IPS-18a (cell line): ENCODE data around the gene CPS1.

Experiments used
- H3K27ac ChIP-seq: one replicate; pipeline ENCODE4 v1.5.1; 2013; ENCODE audit warnings: low read length
- H3K27me3 ChIP-seq: one replicate; pipeline ENCODE4 v1.6.1; 2013; ENCODE audit warnings: mild to moderate bottlenecking, low read length; ENCODE audit not compliant: control insufficient read depth, insufficient read depth
- H3K36me3 ChIP-seq: one replicate; pipeline ENCODE4 v1.6.1; 2013; ENCODE audit warnings: low read depth, low read length; ENCODE audit not compliant: control insufficient read depth
- H3K4me1 ChIP-seq: one replicate; pipeline ENCODE4 v1.6.1; 2013; ENCODE audit warnings: low read depth, low read length; ENCODE audit not compliant: control insufficient read depth
- H3K4me3 ChIP-seq: one replicate; pipeline ENCODE4 v1.5.1; 2013; ENCODE audit warnings: low read length
- H3K9ac ChIP-seq: one replicate; pipeline ENCODE4 v1.6.1; 2013; ENCODE audit warnings: mild to moderate bottlenecking, low read length, moderate library complexity
- H3K9me3 ChIP-seq: one replicate; pipeline ENCODE4 v1.6.1; 2013; ENCODE audit warnings: low read depth, low read length; ENCODE audit not compliant: control insufficient read depth

Gene CPS1

GRCh38 chr2:210534879-210535278 lies 21.5 kb upstream of the CPS1 start:
- H3K4me1 ChIP-seq, result peaks cover 13% of the 10 kb centered on the region
- H3K4me3 ChIP-seq, result no peak overlapping the region
- H3K27ac ChIP-seq, result no peak overlapping the region
- no peaks in the 10 kb centered on the region for H3K27me3 ChIP-seq
- H3K9me3 ChIP-seq, result no peaks in the 10 kb centered on the region
- no peak overlapping the region for H3K9ac ChIP-seq
- no peaks in the 10 kb centered on the region for H3K36me3 ChIP-seq

- H3K9me3 ChIP-seq, result no peaks in the 10 kb centered on the region
- H3K36me3 ChIP-seq, result no peaks in the 10 kb centered on the region
- no peak overlapping the region for H3K4me3 ChIP-seq
- H3K4me1 ChIP-seq, result peaks cover 20% of the 10 kb centered on the region
- H3K27me3 ChIP-seq, result no peaks in the 10 kb centered on the region
- no peak overlapping the region for H3K9ac ChIP-seq
- no peak overlapping the region for H3K27ac ChIP-seq
These were observed 19.3 kb upstream of the CPS1 start for GRCh38 chr2:210536973-210537650.

DNA sequence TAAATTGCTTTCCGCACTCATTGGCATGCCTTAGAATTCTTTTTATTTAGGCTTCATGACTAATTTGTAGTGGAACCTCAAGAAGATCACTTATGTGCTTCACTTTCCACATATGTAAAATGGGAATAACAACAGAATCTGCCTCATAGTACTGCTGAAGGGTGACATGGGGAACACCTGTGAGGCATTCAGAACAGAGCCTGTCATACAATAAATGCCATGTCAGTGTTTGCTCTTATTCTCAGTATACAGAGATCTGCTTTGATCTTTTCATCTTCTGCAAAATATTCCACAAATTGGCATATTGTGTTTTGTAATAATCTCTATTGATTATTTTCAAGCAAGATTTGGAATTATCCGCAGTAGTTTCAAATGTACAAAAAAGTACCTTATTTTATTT lies 17.4 kb upstream of the CPS1 start:
- Histone ChIP-seq H3K27me3 (no peaks in the 10 kb centered on the region), H3K9me3 (no peaks in the 10 kb centered on the region), H3K4me1 (peaks cover 20% of the 10 kb centered on the region), H3K4me3 (no peak overlapping the region), H3K9ac (no peak overlapping the region), H3K27ac (no peak overlapping the region), H3K36me3 (no peaks in the 10 kb centered on the region)

DNA sequence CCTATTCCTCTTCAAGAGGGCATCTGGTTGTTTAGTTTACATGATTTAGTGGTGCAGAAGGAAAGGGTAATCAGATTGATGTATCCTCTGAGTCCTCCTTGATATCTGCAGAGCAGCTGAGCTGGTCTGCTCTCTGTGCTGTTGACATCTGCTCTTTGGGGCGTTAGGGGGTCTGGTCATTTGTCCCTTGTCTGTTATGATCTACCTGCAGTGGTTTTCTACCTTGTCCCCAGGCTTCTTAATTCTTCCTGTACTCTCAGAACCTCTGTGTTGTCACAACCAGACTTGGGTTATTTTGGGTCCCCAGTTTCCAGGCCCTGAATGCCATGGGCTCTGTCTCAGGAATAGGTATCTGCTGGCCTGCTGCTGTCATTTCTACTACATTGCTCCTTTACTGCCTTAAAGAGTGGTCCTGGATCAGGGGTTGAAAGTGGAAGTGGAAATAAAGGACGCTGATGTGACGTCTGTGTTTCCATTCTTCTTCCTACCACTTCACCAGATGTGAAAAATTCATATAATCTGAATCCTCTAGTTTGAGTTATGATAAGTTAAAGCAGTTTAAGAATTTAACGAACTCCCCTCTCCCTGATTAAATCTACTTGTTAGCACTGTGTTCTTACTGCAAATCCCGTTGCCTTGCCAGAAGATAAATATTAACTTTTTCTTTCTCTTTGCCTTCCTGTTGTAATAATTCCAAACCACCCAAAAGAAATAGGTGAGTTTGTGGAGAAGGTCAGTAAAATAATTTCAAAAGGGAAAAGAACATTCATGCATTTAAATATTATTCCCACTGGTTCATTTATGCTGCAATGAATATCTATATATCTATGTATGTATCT lies 16.6 kb upstream of the CPS1 start:
- Histone ChIP-seq H3K9ac (no peak overlapping the region), H3K27me3 (no peaks in the 10 kb centered on the region), H3K4me3 (no peak overlapping the region), H3K27ac (no peak overlapping the region), H3K36me3 (no peaks in the 10 kb centered on the region), H3K9me3 (no peaks in the 10 kb centered on the region), H3K4me1 (peaks cover 17% of the 10 kb centered on the region)

GRCh38 chr2:210540471-210540870 lies 15.9 kb upstream of the CPS1 start:
- no peak overlapping the region for H3K9ac ChIP-seq
- H3K27ac ChIP-seq, result no peak overlapping the region

DNA sequence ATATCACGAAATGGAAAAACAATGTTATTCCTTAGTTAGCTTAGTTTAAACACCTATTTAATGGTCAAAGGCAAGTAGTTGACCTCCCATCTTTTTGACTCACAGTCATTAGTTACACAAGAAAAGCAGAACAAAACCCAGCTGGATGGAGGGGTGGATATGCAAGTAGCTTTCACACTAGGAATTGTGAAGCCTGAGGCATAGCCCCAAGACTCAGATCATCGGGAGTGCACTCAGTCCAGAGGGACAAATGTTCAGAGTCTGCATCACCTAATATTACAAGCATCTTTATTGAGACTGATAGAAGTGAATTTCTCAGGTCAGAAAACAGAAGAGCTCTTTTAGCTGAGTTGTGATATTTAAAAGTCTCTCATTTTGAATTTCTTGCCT lies 15.5 kb upstream of the CPS1 start:
- H3K27me3 ChIP-seq, result no peaks in the 10 kb centered on the region
- no peak overlapping the region for H3K27ac ChIP-seq
- no peak overlapping the region for H3K4me3 ChIP-seq
- H3K9me3 ChIP-seq, result no peaks in the 10 kb centered on the region
- no peaks in the 10 kb centered on the region for H3K36me3 ChIP-seq
- H3K4me1 ChIP-seq, result peaks cover 8% of the 10 kb centered on the region
- no peak overlapping the region for H3K9ac ChIP-seq

More at GRCh38 chr2:210540471-210540870, 15.9 kb upstream of the CPS1 start:
- H3K36me3 ChIP-seq, result no peaks in the 10 kb centered on the region
- no peaks in the 10 kb centered on the region for H3K9me3 ChIP-seq
- no peaks in the 10 kb centered on the region for H3K27me3 ChIP-seq
- no peak overlapping the region for H3K4me3 ChIP-seq
- H3K4me1 ChIP-seq, result peaks cover 12% of the 10 kb centered on the region

GRCh38 chr2:210541290-210541902 lies 15.0 kb upstream of the CPS1 start:
- Histone ChIP-seq H3K4me3 (no peak overlapping the region), H3K4me1 (peaks cover 7% of the 10 kb centered on the region), H3K36me3 (no peaks in the 10 kb centered on the region), H3K9ac (no peak overlapping the region), H3K9me3 (no peaks in the 10 kb centered on the region), H3K27ac (no peak overlapping the region), H3K27me3 (no peaks in the 10 kb centered on the region)

DNA sequence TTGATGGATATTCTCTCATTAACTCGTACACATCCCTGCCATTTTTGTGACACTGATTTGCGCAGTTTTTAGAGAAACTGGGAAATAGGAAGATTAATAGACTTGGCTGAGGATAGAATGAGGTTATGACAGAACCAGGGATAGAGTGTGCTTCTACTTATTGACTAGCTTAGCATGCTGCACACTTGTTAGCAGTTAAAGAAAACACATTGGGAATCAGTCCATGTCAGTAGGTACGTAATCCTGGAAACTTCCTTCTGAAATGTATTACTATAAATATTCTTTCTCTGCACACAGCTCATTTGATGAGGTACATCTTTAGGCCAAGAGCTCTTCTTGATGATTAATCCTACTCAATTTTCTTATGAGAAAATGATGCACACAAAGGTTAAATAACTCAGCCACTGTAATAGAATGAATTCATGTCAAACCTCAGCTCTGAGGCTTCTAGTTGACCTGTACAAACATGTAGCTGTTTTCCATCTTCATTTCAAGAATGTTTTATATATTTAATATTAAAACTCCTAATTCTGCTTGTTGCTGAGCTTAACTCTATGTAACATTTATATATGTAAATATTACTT lies 12.3 kb upstream of the CPS1 start:
- Histone ChIP-seq H3K4me1 (peaks cover 7% of the 10 kb centered on the region), H3K4me3 (no peak overlapping the region), H3K36me3 (no peaks in the 10 kb centered on the region), H3K9ac (no peak overlapping the region), H3K27me3 (no peaks in the 10 kb centered on the region), H3K27ac (no peak overlapping the region), H3K9me3 (no peaks in the 10 kb centered on the region)

DNA sequence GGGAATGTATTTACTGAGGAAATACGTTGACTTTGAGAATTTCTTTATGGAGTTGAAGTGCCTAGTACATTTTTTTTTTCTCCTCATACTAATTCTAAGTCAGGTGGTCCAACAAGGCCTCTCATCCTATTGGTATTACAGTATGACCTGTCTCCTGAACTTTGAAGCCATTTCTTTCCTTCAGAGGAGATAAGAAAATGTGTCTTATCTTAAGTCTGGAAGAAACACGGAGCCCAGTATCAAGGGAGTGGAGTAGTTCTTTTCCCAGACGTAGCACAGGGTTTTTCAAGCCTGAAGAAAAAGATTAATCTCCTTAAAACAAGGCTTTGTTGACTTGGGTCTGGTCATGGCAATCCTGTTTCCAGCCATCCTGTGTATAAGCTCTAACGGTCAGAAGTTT lies 11.6 kb upstream of the CPS1 start:
- H3K9me3 ChIP-seq, result no peaks in the 10 kb centered on the region
- H3K27me3 ChIP-seq, result no peaks in the 10 kb centered on the region
- H3K4me3 ChIP-seq, result no peak overlapping the region
- H3K9ac ChIP-seq, result no peak overlapping the region
- no peaks in the 10 kb centered on the region for H3K36me3 ChIP-seq
- H3K4me1 ChIP-seq, result peaks cover 7% of the 10 kb centered on the region
- no peak overlapping the region for H3K27ac ChIP-seq

GRCh38 chr2:210546424-210547208 lies 9.8 kb upstream of the CPS1 start:
- no peaks in the 10 kb centered on the region for H3K36me3 ChIP-seq
- no peak overlapping the region for H3K4me3 ChIP-seq
- H3K4me1 ChIP-seq, result no peaks in the 10 kb centered on the region
- H3K9me3 ChIP-seq, result no peaks in the 10 kb centered on the region
- no peak overlapping the region for H3K9ac ChIP-seq
- H3K27ac ChIP-seq, result no peak overlapping the region
- no peaks in the 10 kb centered on the region for H3K27me3 ChIP-seq

DNA sequence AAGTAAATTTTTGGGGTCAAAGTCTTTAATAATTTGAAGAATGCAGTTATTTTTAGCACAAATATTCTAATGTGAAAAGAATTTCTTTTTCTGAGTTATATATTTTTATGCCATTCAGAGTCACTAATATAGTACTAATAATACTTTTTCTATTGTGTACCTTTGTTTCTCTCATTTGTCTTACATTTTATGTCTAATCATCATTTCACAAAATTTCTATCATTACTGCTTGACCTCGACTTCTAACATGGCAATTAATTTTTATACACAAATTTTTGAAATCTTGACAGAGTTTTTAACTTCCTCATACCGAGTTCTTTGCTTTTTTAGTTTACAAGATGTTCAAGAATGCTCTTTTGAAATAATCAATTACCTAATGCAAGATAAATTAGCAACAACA lies 8.4 kb upstream of the CPS1 start:
- no peaks in the 10 kb centered on the region for H3K9me3 ChIP-seq
- H3K36me3 ChIP-seq, result no peaks in the 10 kb centered on the region
- no peak overlapping the region for H3K27ac ChIP-seq
- H3K27me3 ChIP-seq, result no peaks in the 10 kb centered on the region
- no peak overlapping the region for H3K4me3 ChIP-seq
- no peaks in the 10 kb centered on the region for H3K4me1 ChIP-seq
- H3K9ac ChIP-seq, result no peak overlapping the region
